Amygdala (tissue), 56 donors: ENCODE measurements around the gene CLCN5.

ENCODE experiments used
- DNase-seq, 56 donors: peaks; one replicate each; lab custom pipeline; 2025; lab: John Stamatoyannopoulos, UW

The CLCN5 gene

DNA sequence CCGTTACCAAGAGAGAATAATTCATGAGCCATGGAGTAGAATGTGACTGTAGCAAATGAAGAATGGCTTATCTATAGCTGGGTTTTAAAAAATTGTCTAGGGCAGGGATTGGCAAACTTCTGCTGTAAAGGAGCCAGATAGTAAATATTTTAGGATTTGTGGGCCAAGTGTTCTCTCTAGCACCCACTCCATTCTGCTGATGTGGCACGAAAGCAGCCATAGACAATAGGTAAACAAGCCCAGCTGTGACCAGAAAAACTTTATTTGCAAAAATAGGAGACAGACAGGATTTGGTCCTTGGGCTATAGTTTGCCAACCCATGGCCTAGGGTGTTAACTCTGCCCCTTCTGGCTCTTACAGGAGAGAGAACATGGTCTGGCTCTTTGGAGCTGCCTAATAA, 151.2 kb downstream of the CLCN5 start:
- no peak for DNase-seq

DNA sequence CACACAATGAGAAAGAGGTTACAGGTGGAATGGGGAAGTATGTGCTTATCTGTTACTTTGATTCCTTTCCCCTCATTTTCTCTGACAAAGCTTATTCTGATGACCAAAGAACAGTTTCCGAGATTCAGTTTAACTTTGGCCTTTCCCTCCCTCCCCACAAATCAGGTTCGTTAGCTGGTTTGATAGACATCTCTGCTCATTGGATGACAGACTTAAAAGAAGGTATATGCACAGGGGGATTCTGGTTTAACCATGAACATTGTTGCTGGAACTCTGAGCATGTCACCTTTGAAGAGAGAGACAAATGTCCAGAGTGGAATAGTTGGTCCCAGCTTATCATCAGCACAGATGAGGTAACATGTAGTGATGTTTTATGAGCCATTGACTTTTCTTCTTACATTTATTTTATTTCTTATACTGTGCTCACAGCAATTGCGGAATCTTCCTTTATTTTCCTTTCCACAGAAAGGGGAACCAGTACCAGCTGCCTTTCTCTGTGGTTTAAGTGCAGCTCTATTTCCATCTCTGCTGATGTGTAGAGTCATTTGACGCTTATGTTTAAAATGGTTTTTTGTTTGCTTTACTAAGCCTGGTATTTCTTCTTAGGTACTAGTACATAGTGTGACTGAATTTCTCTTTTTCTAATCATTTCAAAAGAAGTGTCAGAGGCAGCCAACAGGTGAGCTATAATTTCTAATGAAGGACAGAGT, 153.4 kb downstream of the CLCN5 start:
- DNase-seq: no peak

DNA sequence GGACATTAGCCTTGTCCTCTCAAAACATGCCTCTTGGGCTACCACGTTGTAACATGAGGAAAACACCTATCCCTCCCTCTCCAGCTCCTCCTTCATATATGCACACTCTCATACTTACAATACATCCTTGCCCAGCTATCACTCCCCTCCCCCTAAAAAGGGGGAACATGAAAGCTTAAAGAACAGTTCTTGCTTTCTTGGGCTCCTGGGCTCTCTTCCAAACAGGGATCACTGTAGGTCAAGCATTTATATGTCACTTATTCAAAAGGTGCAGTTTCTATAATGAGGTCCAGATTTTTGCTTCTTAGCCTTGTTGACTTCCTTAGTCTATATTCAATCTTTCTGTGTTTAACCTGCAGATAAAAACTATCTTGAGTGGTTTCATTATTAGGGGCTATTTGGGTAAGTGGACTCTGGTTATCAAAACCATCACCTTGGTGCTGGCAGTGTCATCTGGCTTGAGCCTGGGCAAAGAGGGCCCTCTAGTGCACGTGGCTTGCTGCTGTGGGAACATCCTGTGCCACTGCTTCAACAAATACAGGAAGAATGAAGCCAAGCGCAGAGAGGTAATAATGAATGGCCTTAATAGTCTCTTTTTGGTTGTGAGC, 159.0 kb downstream of the CLCN5 start:
- DNase-seq: peak in 18 of 56 donors; percentile 0 to 39 (median 2)

DNA sequence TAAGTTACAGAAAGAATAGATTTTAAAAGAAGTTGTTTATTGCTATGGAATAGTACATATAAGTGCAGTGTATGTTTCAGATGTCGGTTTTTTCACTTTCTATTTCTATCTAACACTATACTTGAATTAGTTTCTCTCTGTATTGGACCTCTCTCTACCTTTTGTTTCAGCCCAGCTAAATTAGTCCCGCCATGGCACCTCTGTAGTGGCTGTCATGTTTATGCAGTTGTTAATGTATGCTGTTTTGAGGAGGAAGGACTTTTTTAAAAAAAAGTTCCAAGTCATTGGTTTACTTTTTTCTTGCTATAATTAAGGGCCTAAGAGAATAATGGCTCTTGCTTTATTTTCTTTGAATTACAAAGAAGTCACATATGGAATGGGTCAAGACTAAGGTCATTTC, 160.3 kb downstream of the CLCN5 start:
- no peak for DNase-seq

DNA sequence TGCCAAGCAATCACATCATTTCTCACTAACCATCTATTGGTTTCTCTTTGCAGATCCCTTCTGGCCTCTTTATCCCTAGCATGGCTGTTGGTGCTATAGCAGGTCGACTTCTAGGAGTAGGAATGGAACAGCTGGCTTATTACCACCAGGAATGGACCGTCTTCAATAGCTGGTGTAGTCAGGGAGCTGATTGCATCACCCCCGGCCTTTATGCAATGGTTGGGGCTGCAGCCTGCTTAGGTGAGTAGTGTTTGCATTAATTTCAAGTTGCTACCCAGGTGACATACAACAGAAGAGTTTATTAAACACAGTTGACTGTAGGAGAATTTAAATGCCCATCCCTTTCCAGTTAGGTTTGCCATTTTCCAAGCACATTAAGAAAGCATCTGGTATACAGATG, 166.2 kb downstream of the CLCN5 start:
- no peak for DNase-seq

DNA sequence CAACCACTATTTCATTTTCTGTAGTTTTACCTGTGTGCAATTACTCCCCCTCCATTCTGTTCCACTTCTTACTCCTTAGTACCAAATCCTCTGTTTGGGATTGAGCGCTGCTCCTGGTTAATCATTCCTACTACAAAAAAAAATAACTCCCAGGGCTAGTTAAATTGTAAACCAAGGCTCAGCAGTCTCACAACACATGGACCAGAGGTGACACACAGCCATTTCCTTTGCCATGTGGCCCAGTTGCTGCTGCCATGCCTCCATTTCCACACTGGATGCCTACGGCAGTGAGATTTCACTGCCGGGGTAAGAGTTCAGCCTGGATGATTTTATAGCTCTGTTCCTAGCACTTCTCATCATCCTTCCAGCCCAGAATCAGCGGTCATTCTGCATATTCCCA, 171.2 kb downstream of the CLCN5 start:
- no peak for DNase-seq

DNA sequence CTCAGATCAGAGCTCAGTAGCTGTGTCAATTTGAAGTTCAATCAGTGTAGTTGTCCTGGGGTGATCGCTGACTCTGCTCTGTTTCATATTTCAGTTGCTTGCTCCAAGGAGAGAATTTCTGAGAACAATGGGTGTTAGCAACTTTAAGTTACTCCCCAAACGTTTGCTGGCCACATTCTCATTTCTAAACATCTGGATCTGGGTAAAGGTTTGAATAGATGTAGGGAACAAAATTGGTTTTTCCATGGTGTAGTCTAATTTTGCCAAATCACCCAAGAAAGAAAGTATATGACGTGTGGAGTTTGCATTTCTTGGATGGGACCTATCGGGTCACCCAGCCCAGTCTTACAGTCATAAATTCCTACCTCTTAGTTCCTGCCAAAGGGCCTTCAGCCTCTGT, 174.7 kb downstream of the CLCN5 start:
- no peak for DNase-seq

DNA sequence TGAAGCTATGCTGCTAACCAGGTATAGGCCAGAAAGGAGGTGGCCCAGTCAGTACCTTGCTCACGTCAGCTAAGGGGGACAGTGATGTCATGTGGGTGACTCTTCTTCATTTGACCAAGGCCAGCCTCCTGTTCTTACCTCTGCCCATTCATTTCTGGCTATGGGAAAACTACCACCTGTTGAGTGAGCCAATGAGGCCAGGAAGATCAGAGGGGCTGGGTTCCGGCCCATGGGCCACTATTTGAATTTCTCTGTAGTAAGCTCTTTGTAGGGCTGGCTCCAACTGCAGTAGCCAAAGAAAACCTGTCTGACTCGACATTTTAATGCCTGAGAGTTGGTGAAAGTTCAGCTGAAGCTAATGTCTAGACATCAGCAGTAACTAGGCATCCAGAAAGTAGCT, 175.8 kb downstream of the CLCN5 start:
- DNase-seq: no peak

DNA sequence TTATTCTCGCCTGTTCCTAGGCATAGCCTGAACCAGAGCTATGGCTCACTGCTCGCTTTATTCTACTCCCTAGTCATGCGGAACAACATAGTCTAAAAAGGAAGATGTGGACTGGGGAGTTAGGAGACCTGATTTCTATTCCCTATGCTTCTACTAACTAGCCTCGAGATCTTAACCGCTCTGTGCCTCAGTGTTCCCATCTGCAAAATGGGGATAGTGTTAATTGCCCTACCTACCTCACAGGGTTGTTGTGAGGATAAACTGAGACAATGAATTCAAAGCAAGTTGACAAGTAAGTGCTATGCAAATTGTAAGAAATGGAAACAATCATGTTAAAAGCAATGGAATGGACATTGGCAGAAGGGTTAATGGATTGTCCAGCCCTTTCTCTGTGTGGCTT, 176.4 kb downstream of the CLCN5 start:
- no peak for DNase-seq

DNA sequence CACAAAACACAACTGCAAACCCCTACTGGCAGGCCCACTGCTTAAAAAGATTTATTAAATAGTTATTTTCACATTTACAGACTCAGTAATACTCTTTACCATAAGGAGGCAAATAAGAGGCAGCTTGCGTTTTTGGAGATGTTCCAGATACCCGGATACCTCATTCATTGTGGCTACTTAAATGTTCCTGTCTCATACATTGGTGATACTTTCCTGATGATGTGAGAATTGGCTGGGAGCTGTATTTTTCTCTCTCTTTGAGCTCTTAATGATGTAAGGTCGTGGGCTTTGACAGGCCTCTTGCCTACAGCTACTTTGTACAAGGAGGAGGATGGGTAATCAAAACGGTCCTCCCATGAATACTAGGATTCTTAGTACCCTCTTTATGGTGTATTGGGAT, 176.9 kb downstream of the CLCN5 start:
- no peak for DNase-seq

DNA sequence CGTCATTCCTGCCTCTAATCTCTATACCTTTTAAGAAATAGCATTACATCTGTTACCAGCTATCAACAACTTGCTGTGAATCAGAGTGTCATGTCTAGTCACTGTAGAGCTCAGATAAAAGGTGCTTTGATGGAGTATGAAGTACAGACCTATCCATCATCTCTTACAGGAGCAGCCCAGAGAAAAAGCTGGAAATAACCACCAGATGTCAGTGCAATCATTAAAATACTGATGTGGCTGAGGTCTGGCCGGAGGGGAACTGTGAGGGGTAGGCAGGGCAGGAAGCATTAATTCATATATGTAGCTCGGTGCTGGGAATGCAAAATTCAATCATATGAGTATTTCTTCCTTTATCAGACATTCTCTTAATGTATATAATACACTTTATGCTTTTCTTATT, 177.8 kb downstream of the CLCN5 start:
- peak in 3 of 56 donors; percentile 0 to 2 (median 1) for DNase-seq

DNA sequence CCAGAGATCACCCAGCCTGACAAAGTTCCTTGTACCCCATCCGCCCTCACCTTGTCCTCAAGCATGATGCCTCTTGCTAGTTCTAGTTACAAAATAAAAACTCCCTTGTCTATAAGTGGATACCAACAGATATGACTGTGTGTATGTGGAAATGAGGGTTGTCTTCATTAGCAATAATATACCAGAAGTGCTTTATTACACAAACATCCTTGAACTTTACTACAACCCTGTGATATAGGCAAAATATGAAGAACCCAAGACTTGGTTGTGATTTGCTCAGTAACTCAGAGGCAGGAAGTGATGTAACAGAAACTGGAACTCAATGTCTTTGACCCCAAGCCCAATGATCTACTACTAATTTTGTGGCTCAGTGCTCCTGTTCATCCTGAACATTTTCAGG, 180.8 kb downstream of the CLCN5 start:
- DNase-seq: no peak

DNA sequence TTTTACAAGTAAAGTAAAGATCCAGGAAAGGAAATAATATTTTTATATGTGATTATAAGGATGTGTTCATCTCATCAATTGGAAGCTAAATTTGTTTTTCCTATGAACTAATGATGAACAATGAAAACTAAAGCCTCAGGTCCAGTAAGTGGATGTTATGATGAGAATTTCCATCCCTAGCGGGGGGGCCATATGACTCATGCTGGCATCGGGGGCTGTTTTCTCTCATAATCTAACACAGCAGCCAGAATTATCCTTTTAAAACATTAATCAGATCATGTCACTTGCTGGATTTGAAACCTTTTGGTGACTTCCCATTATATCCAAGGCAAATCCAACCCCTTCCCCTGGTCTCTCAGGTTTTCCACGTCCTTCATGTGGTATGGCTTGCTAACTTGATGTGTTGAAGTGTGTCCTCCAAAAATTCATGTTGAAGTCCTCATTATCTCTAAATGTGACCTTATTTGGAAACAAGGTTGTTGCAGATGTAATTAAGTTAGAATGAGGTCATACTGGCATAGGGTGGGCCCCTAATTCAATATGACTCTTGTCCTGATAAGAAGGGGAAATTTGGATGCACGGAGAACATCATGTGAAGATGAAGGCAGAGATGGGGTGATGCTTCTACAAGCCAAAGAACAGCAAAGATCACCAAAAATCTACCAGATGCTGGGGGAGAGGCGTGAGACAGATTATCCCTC, 181.6 kb downstream of the CLCN5 start:
- DNase-seq: no peak

DNA sequence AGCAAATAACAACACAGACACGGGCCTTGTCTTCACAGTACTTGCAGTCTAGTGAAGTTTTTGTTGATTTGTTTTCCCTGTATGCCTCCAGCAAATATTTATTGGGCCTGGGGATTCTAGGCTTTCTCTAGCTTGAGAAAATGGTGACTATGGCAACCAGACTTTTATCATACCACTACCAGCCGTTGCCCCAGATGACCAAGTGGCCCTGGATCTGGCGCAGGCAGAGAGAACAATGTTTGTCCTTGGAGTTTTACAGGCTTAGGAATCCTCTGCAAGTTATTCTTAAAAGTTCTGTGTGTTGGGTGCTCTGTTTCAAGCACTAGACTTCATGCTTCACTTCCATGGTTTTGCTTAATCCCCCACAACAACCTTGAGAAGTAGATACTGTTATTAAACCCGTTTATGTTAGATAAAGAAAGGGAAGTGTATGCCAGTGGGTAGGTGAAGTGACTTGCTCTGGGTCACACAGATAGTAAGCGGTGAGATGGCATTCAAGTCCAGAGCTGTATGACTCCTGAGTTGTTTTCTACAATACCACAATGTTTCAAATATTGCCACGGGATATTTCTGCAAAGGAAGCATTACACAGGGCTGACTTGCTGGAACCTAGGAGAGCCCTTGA, 183.8 kb downstream of the CLCN5 start:
- DNase-seq: no peak

DNA sequence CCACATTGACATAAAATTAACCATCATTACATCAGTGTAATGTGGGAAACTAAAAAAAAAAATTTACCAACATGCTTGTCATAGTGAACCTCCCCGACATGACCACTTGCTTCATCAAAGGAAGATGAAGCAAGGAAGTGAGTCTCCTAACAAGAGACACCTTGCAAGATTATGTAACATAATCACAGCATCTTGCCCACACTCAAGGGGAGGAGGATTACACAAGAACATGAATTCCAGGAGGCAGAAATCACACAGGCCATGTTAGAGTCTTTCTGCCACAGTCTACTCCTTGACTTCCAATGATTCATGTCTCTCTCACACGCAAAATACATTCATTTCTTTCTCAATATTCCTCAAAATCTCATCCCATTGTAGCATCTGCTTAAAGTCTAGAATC, 185.1 kb downstream of the CLCN5 start:
- no peak for DNase-seq

DNA sequence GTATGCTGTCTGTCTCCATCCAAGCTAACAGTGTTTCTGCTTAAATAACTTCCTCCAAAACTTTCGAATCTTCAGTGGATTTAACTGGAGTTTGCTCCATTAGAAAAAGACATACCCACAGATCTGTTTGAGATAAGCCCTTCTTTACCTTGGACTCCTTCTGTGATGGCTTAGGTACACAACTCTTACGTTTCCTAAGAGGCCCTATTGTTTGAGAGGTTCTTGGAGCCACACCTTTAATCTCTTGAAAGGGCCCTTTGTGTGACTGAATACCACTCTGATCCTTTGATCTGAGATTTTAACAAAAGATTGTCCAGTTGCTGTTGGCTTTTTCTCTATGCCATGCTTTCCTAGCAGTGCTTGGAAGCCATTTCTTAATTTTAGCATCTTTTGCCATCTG, 185.9 kb downstream of the CLCN5 start:
- DNase-seq: no peak

DNA sequence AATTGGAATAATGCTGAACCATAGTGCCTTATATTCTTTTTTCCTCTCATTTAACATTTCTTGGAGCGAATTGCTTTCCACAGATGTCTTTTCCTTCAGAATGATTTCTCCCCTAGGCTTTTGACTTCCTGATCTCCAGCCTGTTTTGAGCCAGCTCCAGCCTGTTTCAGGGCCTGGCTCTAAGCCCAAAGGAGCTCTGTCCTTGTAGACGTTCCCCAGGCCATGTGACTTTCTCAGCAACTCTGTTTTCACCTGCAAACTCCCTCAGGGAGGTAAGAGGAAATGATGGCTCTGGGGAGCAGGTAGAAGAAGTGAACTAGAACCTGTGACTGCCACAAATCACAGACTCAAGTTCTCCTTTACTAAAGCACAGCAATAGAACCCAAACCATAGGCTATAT, 189.3 kb downstream of the CLCN5 start:
- no peak for DNase-seq

DNA sequence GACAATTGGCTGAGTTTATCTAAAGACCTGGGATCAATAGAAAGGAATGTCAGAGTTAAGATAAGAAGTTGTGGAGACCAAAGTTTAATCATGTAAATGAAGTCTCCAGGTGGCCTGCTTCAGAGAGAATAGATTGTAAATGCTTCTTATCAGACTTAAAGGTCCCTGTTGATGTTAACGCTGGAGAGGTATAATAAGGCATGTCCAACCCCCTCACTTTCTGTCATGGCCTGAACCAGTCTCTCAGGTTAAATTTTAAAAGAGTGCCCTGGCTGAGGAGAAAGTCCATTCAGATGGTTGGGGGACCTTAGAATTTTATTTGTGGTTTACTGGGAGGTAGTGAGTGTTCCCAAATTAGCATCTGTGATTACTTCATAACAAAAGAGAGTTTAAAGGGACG, 191.7 kb downstream of the CLCN5 start:
- no peak for DNase-seq

DNA sequence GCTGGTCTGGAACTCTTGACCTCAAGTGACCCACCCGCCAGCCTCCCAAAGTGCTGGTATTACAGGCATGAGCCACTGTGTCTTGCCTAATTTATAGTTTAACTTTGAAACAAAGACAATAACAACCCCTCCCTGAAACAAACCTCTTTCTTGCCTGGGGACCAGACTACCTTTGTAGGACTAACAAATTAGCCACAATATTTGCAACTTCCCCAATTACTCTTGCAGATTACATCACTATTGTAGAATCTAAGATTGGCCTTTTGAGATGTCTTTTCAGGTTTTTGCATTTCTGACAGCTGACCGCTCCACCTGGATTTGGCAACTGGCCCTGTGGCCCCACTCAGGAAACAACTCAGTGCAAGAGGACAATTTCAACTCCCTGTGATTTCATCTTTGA, 193.6 kb downstream of the CLCN5 start:
- DNase-seq: no peak

DNA sequence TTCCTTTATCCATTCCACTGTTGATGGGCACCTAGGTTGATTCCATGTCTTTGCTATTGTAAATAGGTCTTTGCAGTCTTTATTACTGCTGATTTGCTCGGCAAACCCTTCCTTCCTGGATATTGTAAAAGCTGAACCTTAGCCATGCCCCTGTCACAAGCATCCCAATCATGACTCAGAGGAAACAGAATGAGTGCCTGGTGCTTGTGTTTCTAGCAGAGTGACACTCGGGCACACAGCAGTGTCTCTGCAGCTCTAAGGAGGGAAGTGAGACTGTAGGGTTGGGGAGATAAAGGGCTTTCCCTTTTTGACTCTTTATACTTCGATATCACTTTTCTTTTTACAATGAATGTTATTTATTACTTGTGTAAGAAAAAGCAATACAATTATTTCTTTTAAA, 195.1 kb downstream of the CLCN5 start:
- DNase-seq: no peak

DNA sequence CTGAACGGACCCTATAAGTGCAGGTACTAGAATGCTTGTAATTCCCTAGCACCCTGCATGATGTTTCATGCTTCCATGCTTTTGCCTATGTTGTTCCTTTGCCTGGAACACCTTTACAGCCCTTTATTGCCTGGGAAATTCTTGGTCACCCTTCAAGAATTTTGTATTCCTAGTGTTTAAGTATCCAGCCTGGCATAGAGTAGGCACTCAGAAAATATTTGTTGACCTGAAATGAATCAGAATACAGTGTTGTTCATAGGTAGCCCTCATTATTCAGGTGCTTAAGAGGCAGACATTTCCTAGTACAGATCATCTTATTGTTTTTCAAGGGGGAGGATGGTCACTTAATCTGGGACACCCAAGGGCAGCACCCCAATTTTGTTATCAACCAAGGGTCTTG, 203.1 kb downstream of the CLCN5 start:
- DNase-seq: no peak

DNA sequence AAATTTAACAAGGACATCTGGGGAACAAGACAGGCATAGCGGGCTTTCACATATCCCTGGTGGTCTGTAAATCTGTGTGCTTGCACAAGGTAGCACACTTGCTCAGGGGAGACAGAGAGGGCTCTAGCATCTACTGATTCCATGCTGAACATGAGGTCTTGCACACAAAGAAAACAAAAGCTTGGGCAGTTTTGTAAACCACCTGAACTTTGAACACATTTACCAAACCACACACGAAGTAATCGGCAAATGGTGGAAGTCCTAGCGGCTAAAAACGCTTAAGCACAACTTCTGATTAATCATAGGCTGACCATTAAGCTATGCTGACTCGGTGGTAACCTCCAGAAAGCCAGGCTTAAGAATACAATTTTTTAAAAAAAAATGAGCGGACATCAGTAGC, 225.6 kb downstream of the CLCN5 start:
- no peak for DNase-seq
